ENCODE measurements around the gene TSGA10. TPM values are rescaled to one million over a fixed set of nuclear protein-coding genes. Genes with fewer than 3 reads are reported as not detected.
"Not testable (repeated sequence)": the region's sequence is repeated elsewhere in the genome, so short reads cannot be mapped to it uniquely, and the experiment has no call there.

TSGA10 gene
- total and polyA plus RNA-seq, 2 experiments from 2014 or later = 5.2 to 8.8 TPM

- Histone ChIP-seq H3K4me3 (no peak overlapping the region), H3K9me3 (ENCODE audit: low read depth) (no peaks in the 10 kb centered on the region), H3K4me2 (no peak overlapping the region), H3K4me1 (ENCODE audit: insufficient read depth) (no peaks in the 10 kb centered on the region), H3K9me2 (replicated peaks; ENCODE audit: insufficient read depth) (no peaks in the 10 kb centered on the region), H3K27ac (no peak overlapping the region), H3K36me3 (replicated peaks; ENCODE audit: insufficient read depth, low read depth) (no peaks in the 10 kb centered on the region), H4K20me1 (ENCODE audit: insufficient read depth, poor library complexity, severe bottlenecking) (no peaks in the 10 kb centered on the region), H3K79me2 (no peaks in the 10 kb centered on the region), H3K27me3 (no peaks in the 10 kb centered on the region), H2AFZ (no peak overlapping the region)
- TF ChIP-seq CTCF (IDR thresholded peaks at IDR 0.05; ENCODE audit: poor library complexity) (no peak), EZH2 (IDR thresholded peaks at IDR 0.05; ENCODE audit: borderline replicate concordance) (no peak), EZH2phosphoT487 (IDR thresholded peaks at IDR 0.05; ENCODE audit: low read depth, severe bottlenecking, unreplicated experiment) (no peak)
- DNase-seq (ENCODE audit: low spot score) = no peak
- 77% methylated on average over 1 of the region's 1 CpG for WGBS (ENCODE audit: low lambda C conversion rate, missing lambda C conversion rate)
Measured at GRCh38 chr2:99072551-99072950, 82.2 kb downstream of the TSGA10 start.

GRCh38 chr2:99067871-99068625, 86.7 kb downstream of the TSGA10 start:
- 83% methylated on average over 3 of the region's 3 CpGs for WGBS (ENCODE audit: low lambda C conversion rate, missing lambda C conversion rate)
- H3K9me3 ChIP-seq (ENCODE audit: low read depth) = no peaks in the 10 kb centered on the region
- no peaks in the 10 kb centered on the region for H3K9me2 ChIP-seq (replicated peaks; ENCODE audit: insufficient read depth)
- no peaks in the 10 kb centered on the region for H3K36me3 ChIP-seq (replicated peaks; ENCODE audit: insufficient read depth, low read depth)
- H3K27me3 ChIP-seq = no peaks in the 10 kb centered on the region
- no peaks in the 10 kb centered on the region for H3K79me2 ChIP-seq
- TF ChIP-seq EZH2 (IDR thresholded peaks at IDR 0.05; ENCODE audit: borderline replicate concordance) (no peak), EZH2phosphoT487 (IDR thresholded peaks at IDR 0.05; ENCODE audit: low read depth, severe bottlenecking, unreplicated experiment) (no peak), CTCF (IDR thresholded peaks at IDR 0.05; ENCODE audit: poor library complexity) (no peak)
- no peaks in the 10 kb centered on the region for H4K20me1 ChIP-seq (ENCODE audit: insufficient read depth, poor library complexity, severe bottlenecking)
- no peak overlapping the region for H3K4me3 ChIP-seq
- H2AFZ ChIP-seq = no peak overlapping the region
- no peak overlapping the region for H3K27ac ChIP-seq
- no peak for DNase-seq (ENCODE audit: low spot score)
- peaks cover 6% of the 10 kb centered on the region for H3K4me1 ChIP-seq (ENCODE audit: insufficient read depth)
- no peak overlapping the region for H3K4me2 ChIP-seq

GRCh38 chr2:99066075-99066958, 88.4 kb downstream of the TSGA10 start:
- Histone ChIP-seq H4K20me1 (ENCODE audit: insufficient read depth, poor library complexity, severe bottlenecking) (no peaks in the 10 kb centered on the region), H3K27ac (peak overlapping the region; percentile 79), H3K4me1 (ENCODE audit: insufficient read depth) (peaks cover 6% of the 10 kb centered on the region), H3K4me2 (peak overlapping the region; percentile 50), H3K79me2 (no peaks in the 10 kb centered on the region), H3K27me3 (no peaks in the 10 kb centered on the region), H2AFZ (peak overlapping the region; percentile 79), H3K9me3 (ENCODE audit: low read depth) (no peaks in the 10 kb centered on the region), H3K36me3 (replicated peaks; ENCODE audit: insufficient read depth, low read depth) (no peaks in the 10 kb centered on the region), H3K4me3 (no peak overlapping the region), H3K9me2 (replicated peaks; ENCODE audit: insufficient read depth) (no peaks in the 10 kb centered on the region)
- TF ChIP-seq EZH2 (IDR thresholded peaks at IDR 0.05; ENCODE audit: borderline replicate concordance) (no peak), CTCF (IDR thresholded peaks at IDR 0.05; ENCODE audit: poor library complexity) (peak; percentile 62)
- 40% methylated on average over 3 of the region's 3 CpGs for WGBS (ENCODE audit: low lambda C conversion rate, missing lambda C conversion rate)
- peak; percentile 67 for DNase-seq (ENCODE audit: low spot score)

- H3K36me3 ChIP-seq (replicated peaks; ENCODE audit: insufficient read depth, low read depth); H3K79me2 ChIP-seq; H3K27me3 ChIP-seq; DNase-seq (ENCODE audit: low spot score); H4K20me1 ChIP-seq (ENCODE audit: insufficient read depth, poor library complexity, severe bottlenecking); H3K9me2 ChIP-seq (replicated peaks; ENCODE audit: insufficient read depth); H3K4me1 ChIP-seq (ENCODE audit: insufficient read depth); H2AFZ ChIP-seq; H3K4me3 ChIP-seq; H3K9me3 ChIP-seq (ENCODE audit: low read depth); H3K4me2 ChIP-seq; H3K27ac ChIP-seq: not testable (repeated sequence)
- 97% methylated on average over 6 of the region's 6 CpGs for WGBS (ENCODE audit: low lambda C conversion rate, missing lambda C conversion rate)
Measured at GRCh38 chr2:99049187-99049586, 105.6 kb downstream of the TSGA10 start.

- H3K4me2 ChIP-seq, H3K27ac ChIP-seq: not testable (repeated sequence)
Measured at GRCh38 chr2:99040736-99041300, 113.9 kb downstream of the TSGA10 start.

More at GRCh38 chr2:99040736-99041300, 113.9 kb downstream of the TSGA10 start:
- not testable (repeated sequence) for H3K4me3 ChIP-seq; H3K9me3 ChIP-seq (ENCODE audit: low read depth); H3K79me2 ChIP-seq; H3K27me3 ChIP-seq; H3K9me2 ChIP-seq (replicated peaks; ENCODE audit: insufficient read depth); DNase-seq (ENCODE audit: low spot score); H2AFZ ChIP-seq; H3K36me3 ChIP-seq (replicated peaks; ENCODE audit: insufficient read depth, low read depth); H4K20me1 ChIP-seq (ENCODE audit: insufficient read depth, poor library complexity, severe bottlenecking); H3K4me1 ChIP-seq (ENCODE audit: insufficient read depth)
- 91% methylated on average over 2 of the region's 2 CpGs for WGBS (ENCODE audit: low lambda C conversion rate, missing lambda C conversion rate)
